Kasumi-1 (cell line): ENCODE measurements around the gene FSTL4.
"Not testable (repeated sequence)": the region's sequence is repeated elsewhere in the genome, so short reads cannot be mapped to it uniquely, and the experiment has no call there.

ENCODE experiments used
- DNase-seq, 2 experiments: peaks; one replicate each; lab custom pipeline; 2025; lab: John Stamatoyannopoulos, UW

FSTL4 gene

DNA sequence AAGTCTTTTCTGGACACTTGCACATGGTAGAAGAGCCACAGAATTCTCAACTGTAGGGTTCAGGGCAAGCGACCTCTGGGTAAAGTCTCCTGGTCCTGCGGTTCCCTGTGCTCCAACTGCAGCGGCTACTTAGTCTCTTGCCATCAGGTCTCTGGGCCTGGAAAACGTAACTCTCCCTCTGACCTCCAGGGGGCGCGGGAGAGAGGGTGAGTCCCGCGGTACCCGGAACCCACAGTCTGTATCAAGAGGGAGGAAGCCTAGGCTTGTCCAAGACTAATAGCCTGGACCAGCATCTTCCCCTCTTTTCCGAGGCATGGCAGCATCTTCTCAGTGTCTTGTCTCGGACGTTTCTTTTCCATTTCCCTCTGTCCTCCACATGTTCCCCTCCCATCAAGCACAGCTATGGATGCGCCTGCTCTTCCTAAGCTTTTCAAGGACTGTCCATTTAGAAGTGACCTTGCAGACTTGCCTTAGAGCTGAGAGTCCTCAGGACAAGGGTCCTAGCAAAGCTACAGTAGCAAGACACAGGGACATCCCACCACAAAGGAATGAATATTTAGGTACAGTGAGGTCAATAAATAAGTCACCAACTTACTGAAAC lies 59.3 kb downstream of the FSTL4 start:
- peak; percentile 42 to 47 for DNase-seq

DNA sequence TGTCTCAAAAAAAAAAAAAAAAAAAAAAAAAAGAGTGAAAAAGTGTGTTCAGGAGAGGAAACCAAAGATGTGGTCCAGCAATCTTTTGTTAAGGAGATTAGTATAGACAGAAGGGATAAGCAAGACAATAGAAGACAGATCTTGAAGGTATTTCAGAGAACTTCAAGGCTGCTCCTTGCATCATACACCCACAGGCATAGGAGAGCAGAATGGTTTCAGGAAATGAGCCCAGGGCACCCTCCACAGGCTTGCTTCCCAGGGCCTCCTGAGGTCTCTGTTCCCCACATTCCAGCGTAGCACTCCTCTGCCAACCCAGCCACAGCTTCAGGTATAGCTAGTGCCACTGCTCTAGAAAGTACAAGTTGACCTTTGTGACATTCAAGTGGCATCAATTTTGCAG lies 65.8 kb downstream of the FSTL4 start:
- no peak for DNase-seq

DNA sequence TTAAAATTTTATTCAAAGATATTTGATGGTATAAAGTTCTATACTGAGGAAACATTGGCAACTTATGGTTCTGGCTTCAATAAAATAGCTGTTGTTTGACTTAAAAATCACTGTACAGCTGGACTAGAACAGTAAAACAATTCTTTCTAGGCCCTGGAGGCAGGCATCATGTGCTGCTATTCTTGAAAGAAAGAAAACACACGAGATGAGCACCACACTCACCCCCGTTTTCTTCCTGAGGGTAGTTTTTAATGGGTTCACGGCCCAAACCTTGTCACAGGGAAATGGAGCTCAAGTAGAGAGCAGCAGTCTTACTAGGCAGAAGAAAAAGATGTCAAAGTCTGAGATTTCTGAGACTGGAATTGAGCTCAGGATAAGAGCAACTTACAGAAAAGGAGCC lies 68.0 kb downstream of the FSTL4 start:
- no peak for DNase-seq

DNA sequence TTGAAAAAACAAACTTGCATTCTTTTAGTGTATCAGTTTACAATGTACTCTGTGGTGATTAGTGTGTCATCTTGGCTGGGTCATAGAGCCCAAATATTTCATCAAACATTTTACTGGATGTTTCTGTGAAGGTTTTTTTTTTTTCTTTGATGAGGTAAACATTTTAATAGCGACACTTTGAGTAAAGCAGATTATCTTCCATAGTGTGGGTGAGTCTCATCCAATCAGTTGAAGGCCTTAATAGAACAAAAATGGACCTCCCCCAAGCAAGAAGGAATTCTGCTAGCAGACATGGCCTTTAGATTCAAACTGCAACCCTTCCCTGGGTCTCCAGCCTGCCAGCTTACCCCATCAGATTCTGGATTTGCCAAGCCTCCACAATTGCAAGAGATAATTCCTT lies 72.5 kb downstream of the FSTL4 start:
- no peak for DNase-seq

DNA sequence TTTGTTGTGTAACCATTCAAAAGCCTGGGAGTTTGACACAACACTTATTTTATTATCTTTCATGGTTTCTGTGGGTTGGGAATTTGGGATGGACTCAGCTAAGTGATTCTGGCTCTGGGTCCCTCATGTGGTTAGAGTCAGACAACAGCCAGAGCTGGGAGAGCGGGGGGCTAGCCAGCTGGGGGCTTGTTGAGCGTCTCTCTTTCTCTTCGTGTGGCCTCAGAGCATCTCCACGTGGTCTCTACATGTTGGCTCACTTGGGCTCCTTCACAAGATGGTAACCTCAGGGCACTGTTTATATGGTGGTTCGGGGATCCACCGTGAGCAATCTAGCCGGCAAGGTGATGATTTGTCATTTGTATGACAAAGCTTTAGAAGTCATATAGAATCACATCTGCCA lies 73.6 kb downstream of the FSTL4 start:
- no peak for DNase-seq

DNA sequence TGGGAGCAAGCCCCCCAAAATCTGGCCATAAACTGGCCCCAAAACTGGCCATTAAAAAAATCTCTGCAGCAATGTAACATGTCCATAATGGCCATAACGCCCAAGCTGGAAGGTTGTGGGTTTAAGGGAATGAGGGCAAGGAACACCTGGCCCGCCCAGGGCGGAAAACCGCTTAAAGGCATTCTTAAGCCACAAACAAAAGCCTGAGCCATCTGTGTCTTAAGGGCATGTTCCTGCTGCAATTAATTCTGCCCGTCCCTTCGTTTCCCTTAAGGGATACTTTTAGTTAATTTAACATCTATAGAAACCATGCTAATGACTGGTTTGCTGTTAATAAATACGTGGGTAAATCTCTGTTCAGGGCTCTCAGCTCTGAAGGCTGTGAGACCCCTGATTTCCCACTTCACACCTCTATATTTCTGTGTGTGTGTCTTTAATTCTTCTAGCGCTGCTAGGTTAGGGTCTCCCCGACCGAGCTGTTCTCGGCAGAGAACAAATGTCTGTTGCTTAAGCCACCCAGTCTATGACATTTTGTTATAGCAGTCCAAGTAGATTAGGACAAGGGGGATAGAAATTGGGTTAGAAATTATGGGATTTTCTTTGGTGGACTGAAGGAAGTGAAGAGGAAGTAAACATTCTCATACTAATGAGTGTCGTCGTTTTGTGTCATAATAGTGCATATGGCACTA lies 77.0 kb downstream of the FSTL4 start:
- not testable (repeated sequence) for DNase-seq

DNA sequence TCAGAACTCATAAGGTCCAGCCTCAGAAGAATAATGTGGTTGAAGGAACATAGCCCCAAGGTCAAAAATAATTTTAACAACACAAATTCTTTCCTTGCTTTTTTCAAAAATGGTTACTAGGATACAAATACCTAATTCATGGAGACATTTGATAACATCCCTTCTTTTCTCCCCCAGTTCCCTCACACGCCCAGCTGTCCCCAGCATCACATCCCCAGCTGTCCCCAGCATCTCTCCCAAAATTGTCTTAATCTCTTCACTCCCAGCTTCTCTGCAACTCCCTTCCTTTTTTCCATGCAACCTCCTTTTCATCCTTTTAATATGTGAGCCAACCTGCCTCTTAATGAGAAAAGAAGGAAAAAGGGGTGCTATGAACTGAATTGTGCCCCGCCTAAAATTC lies 77.8 kb downstream of the FSTL4 start:
- DNase-seq: no peak

DNA sequence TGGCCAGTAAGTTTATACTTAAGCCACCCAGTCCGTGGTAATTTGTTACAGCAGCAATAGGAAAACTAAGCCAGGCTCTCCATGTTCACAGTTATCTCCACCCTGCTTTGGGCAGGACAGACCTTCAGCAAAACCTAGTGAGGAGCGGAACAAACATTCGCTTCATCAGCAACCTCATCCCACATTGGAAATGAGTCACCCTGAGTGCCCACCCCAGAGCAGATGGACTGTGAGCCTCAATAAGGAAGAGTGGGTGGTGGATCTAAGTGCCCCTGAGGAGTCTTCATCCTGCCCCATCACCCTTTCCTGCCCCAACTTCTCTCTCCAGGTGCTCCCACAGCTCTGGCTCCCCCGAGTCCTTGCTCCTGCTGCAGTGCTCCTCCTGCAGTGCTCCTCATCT lies 78.8 kb downstream of the FSTL4 start:
- DNase-seq: no peak

DNA sequence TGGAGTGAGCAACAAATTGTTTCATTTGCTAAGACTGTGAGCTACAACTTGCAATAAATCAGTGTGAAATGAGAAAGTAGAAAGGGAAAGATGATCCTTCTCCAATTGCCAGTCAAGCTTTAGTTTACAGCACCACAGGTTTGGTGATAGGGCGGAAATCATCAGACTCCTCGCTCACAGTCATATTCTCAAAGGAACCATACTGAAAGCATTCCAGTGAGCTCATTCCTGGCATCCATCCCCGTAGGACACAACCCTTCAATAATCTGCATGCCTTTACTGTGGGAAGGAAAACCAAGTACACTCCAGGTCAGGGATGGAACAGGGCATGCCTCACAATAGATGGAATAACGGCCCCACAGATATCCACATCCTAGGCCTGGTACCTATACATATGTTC lies 80.7 kb downstream of the FSTL4 start:
- DNase-seq: no peak

DNA sequence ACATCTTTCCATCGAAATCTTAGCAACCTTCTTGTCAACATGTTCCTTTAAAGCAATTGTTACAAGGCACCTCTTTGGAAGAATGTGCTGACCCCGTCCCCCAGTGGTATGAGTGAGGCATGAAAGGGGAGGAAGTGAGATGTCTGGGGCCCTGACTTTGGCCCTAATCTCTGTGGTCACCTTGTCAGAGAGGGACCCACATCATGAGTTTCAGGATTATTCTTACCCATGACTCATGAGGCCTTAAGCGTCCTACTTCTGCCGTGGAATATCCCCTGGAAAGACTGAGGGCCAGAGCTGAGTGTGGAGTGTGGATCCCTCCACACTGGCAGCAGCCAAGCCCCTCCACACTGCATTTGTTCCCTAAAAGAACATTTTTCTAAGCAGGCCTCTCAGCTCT lies 81.2 kb downstream of the FSTL4 start:
- DNase-seq: no peak

DNA sequence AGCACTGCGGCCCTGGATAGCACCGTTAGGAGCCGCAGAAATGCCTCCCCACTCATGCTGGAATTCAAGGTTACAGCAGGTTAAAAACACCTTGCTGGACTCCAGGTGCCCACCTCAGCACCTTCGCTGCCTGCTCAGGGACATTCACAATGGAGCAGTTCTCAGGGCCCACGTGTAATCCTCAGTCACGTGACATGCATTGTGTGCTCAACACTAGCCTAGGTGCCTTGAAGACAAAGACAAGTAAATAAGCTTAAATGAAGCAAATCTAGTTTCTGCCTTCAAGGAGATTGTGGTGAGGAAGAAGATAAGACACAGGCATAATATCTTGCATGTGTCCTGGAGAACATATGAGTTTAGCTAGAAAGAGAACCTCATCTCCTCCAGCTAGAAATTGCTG lies 82.1 kb downstream of the FSTL4 start:
- no peak for DNase-seq

DNA sequence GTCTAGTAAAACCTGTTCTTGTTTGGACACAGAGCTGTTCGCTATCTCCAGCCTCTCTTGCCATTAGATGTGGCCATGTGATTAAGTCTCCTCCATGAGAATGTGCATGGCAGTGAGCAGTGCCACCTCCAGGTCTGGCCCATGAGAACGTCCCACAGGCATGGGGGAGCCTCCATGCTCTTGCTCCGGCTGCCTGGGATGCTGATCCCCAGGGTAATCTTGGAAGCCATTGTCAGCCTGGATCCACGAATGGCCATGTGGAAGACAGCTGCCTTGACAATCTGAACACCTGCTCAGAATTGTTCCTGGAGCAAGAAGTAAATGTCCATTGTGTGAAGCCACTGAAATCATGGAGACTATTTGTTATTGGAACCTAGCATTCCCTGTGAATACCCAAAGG lies 83.5 kb downstream of the FSTL4 start:
- DNase-seq: no peak

DNA sequence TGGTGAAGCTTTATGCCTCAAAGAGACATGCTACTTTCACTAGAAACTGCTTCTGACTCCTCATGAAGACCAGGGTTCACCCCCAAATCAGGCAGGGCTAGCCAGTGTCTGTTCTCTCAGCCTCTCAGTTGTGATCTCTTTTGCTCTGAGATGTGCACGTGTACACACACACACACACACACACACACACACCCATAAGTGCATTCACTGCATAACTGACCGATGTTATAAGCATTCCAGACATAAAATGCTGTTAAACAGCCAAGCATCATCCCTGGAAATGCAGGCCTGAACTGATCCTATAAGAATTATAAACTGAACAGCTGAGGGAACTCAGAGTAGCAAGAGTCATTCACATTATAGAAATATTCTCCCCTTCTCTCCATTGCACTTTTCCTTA lies 85.0 kb downstream of the FSTL4 start:
- DNase-seq: no peak

DNA sequence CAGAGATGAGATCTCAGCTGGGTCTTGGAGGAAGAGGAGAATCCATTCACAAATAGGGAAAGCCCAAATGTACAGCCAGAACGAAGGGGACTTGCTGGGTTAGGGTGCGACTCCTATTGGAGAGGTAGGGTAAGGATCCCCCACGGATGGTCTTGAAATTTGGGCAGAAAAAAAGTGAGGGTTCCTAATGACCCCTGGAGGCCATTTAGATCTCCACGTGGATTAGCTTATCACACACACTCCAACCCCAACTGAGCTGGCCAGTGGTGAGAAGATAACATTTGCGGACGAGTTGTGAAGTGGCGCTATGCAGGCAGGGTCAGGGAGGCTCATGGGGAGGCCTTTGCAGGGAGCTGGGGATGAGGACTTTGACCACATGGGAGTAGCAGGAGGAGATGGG lies 86.0 kb downstream of the FSTL4 start:
- no peak for DNase-seq

DNA sequence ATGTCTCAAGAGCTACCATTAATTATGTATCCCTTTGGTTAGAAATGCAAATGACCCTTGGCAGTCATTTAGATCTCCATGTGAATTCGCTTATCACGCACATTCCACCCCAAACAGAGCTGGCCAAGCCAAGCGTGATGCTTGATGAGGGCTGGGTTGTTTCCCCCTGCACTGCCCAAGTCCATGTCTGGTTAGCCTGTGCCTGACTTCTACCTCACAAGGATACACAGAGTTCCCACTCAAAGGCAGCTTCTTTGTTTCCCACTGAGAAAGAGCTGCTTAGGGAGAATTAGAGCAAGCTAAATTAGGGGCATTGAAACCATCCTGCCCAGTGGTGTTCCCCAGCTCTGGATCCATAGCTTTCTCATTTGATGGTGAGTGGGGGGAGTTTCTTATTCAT lies 87.2 kb downstream of the FSTL4 start:
- no peak for DNase-seq

DNA sequence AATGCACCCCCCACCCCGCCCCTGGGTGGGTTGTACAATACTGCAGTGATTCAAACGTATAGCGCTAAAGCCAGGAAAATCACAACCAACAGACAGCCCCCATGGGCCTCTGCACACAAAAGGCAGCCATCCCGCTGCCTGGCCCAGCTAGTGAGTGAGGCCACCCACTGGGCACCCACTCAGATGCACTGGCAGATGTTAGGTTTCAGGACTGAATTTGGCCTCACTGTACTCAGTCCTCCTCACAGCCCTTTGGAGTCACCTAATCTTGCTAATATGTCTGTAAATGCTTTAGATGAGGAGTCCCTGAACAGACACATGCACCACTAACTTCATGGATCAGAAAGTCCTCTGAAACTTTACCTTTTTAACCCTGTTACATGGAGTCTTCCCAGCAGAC lies 87.7 kb downstream of the FSTL4 start:
- DNase-seq: no peak

DNA sequence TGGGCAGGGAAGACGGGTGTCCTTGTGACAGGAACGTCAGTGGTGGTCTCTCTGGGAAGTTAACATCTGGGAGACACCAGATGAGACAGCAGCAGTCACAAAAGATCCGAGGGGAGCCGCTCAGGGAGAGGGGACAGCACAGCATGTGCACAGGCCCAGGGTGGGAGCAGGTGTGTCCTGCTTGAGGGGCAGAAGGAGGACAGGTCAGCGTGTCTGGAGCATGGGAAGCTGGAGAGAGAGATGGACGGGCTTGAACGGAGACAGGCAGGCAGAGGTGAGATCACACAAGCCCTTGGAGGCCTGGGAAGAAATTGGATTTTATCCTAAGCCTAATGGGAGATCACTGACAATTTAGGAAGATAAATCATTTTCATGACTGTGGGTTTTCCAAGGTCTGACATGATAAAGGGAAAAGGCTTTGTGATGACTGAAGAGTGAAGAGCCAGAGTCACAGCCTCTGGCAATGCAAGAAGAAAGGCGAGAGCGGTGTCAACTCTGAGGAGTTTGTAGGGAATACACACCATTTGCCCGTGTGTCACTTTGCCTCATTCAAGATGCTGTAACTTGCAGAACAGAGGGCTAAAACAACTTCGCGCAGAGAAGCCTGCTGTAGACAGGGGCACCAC lies 88.3 kb downstream of the FSTL4 start:
- no peak for DNase-seq

DNA sequence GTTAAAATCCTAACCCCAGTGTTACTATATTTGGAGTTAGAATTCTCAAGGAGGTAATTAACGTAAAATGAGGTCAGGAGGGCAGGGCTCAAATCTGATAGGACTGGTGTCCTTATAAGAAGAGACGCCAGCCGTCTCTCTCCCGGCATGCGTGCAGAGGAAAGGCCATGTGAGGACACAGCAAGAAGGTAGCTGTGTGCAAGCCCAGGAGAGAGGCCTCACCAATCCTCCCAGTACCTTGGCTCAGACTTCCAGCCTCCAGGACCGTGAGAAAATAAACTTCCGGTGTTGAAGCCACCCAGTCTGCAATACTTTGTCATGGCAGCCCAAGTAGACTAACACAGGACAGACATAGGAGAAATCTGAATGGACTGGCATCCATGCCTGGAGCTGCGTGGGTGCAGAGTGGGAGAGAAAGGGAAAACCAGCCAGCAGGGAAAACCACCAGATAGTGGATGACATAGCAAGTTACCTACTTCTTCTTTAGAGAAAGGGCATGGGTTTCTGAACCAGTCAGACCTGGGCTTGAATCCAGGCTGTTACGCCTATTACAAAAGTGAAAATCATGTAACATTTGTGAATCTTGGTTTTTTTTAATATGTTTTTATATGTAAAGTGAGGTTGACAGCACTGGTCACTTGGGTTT lies 89.2 kb downstream of the FSTL4 start:
- DNase-seq: no peak

DNA sequence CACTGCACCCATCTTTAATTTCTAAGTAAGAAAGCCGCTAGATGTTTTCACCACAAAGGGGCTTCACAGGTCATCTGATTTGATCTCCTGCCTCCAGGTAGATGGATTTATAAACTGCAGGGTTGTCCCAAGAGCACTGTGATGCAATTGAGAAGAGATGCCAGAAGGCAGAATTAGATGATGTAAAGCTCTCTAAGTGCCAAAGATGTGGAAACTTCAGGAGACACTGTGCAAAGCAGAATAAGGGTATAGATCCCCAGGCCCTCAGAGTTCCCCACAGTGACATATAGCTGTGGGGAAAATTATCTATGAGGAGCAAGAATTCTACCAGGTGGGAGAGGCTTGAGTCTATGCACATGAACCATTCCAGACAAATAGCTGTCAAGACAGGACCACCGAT lies 90.5 kb downstream of the FSTL4 start:
- DNase-seq: no peak

DNA sequence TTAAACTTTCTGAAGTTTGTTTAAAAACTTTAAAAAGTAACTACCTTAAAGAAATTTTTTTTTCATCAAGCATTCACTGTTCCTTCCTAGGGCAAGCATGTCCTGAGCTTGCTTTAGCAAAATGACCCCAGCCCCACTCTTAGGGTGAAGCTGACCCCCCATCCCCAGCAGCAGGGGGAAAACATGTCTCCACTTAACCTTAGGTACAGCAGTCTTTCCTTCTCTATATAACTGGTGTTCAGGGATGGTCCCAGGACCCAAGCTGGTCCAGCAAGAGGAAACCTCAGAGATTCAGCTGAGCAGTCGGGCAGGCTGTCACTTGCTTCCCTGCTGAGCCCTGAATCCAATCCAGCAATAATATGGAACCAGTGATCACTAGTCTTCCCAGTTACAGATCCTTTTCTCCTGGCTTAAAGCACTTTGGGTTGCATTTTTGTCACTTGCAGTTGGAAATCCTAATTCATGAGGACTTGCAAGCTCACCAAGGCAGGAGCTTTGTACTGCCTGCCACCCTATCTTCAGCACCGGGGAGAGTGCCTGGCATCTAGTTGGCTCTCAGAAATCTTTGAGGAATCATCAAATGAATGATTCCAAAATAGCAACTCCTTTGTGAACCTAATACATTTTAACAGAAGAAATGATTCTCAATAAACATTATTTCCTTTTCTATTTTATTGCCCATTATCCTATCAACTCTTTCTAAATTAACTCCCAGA lies 91.2 kb downstream of the FSTL4 start:
- no peak for DNase-seq

DNA sequence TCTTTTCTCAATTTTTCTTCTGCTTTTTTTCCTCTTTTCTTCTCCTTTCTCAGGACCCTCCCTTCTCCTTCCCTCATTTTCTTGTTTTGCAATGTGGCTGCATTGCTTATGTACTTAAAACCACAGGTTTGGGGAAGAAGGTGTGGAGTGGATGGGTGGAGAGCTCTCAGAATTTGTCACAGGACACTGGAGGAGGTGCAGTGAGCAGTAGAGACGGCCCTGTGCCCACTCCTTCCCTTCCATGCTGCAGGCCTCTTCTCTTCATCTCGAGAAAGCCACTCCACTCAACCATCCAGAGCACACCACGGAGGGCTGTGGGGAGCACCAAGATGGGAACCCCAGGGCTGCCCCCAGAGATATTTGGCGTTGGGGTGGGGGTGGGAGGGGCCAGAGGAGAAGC lies 92.3 kb downstream of the FSTL4 start:
- no peak for DNase-seq

DNA sequence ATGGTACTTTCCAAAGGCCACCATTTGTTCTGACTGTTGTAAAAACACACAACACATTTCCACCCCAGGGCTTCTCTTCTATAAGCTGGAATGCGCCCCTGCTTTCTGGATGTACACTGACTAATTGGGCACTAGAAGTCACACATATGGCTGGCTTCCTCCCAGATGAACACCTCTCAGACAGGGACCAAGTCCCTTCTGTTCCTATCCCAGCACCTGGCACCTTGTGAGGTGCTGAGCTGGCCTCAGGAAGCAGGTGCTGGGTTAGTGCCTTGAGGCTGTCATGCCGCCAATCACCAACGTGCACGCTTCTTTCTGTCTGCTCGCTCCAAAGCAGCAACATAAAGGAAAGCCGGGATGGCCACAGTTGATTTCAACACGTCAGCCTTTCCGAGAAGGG lies 93.2 kb downstream of the FSTL4 start:
- no peak for DNase-seq

DNA sequence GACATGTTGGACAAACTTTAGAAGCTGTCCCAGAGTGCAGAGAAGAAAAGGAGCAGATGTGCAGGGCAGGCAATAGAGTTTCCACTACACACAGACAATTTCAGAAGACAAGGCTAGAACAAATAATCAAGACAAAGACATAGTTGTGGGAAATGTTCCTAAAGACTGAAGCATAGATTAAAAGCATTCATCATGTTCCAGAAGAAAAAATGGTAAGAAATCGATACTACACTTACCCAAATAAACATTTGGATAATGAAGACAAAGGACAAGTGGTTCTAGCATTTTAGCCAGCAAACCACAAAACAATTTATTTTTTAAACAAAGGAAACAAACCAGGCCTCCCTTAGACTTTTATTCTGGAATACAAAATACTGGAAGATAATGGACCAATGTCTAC lies 97.9 kb downstream of the FSTL4 start:
- DNase-seq: no peak
